Stimulated activated CD4-positive, alpha-beta T cell treated with anti-CD3 and anti-CD28 coated beads, Interleukin-15, amount 100 ng/mL, for 48 hours (primary cell): ENCODE results near the gene RTN4R.
"Not testable (repeated sequence)": the region's sequence is repeated elsewhere in the genome, so short reads cannot be mapped to it uniquely, and the experiment has no call there.

Experiments used
- DNase-seq, 2 donors: peaks; one replicate each; pipeline ENCODE4 v3.0.0-alpha.2; 2020; ENCODE audit warnings: low read depth in 2 of 2

Gene RTN4R

GRCh38 chr22:20305894-20306645, 38.0 kb upstream of the RTN4R start:
- DNase-seq = no peak

DNA sequence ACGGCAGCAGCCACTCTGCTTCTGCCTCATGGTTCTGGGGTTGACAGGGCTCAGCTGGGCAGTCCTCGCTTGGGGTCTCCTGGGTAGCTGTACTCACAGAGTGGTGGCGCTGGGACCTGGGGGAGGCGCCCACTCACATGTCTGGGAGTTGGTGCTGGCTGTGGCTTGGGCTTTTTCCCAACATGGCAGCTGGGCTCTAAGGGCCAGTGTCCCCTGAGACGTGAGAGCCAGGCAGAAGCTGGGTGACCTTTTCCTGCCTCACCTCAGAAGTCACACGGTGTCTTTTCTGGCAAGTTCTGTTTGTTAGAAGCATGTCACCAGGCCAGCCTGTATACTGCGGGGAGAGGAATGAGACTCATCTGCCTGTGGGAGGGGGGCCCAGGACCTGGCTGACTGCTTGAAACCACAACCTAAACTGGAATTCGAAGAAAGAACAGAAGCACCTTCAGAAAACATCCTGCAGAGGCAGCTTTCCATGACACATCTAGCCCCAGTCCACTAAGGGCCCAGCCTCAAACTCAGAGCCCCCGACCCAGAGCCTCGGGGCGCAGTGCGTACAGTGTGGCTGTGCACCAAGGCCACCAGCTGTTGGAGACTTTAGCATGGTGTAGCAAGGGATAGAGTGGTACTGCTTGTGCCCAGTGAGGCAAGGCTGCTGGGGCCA, 37.2 kb upstream of the RTN4R start:
- DNase-seq = not testable (repeated sequence)

DNA sequence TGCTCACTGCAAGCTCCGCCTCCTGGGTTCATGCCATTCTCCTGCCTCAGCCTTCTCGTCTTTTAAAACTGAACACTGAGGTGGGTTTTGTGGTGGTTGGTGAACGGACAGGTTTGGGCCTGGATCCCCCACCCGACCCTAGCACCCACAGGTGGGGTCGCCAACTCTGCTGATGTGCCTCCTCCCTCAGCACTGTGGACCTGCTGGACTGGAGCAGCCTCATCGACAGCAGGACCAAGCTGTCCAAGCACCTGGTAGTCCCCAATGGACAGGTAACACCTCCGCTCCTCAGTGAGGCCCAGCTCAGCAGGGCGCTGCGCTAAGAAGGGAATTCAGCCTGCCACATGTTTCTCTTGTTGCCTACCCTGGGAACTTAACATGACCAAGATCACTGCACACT, 36.5 kb upstream of the RTN4R start:
- DNase-seq = no peak

DNA sequence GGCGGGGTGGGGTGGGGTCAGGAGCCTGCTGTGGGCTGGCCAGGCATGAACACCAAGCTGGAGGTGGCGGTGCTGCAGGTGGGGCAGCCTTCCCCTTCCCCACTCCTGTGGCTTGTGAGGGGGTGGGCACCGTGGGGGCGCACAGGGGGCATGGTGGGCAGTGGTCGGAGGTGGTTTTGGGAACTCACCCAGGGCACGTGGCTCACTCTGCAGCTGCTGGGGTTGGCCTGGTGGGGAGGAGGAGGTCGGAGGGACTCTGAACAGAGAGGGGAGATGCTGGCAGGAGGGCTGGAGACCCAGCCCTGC, 35.1 kb upstream of the RTN4R start:
- DNase-seq = not testable (repeated sequence)

- no peak for DNase-seq
These were observed 34.5 kb upstream of the RTN4R start for GRCh38 chr22:20302438-20303228.

GRCh38 chr22:20299746-20300136, 31.6 kb upstream of the RTN4R start:
- no peak for DNase-seq

DNA sequence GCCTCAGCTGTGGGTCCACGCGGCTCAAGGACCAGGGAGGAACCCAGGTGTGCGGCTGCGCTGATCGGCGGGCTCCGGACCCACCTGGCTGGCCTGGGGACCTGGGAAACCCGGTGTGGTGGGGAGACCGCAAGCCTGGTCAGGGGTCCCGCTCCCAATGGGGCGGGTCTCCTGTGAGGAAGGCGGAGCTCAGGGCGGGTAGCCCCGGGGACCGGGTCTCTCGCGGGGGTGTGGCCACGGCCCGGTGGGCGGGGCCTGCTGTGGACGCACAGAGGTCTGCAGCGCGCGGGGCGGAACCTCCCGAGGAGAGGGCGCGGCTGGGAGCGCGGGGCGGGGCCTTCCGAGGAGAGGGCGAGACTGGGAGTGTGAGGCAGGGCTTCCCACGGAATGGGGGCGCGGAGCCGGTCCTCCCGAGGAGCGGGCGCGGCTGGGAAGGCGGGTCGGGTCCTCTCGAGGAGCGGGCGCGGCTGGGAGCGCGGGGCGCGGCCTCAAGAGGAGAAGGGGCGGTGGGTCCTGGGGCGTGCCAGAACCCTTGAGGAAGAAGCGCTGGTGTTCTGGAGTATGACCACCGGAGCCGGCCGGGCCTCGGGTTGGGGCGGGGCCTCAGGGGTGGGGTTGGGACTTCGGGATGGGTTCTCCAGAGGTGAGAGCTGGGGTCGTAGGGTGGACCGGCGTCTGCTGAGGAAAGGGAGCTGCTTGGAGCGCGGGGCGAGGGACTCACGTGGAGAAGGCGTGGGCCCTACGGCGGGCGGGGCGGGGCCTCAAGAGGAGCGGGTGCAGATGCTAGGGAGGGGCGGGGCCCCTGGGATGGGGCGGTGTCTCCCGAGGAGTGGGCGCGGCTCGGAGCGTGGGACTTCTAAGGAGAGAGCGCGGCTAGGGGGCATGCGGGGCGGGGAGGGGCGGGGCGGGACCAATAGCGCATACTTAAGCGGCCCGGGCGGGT, 31.0 kb upstream of the RTN4R start:
- peak; percentile 82 to 88 for DNase-seq

GRCh38 chr22:20298110-20298802, 30.1 kb upstream of the RTN4R start:
- DNase-seq = no peak

- no peak for DNase-seq
These were observed 29.4 kb upstream of the RTN4R start for GRCh38 chr22:20297414-20298109.

DNA sequence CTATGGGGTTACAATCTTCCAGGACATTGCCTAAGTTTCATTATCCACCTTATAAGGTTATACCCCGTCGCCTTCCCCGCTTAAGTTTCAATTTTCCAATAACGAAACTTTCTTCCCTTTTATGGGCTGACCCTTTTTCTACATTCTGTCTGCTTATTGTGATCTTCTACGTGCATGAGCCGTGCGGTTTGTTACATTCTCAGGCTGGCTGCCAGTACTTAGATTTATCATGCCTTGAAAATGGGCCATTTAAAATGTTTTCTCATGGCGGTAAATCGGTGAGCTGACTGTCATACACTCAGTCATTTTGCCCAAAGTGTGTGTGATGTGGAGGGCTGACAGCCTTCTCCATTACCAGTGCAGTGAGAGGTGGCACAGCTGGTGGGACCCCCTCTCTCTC, 28.5 kb upstream of the RTN4R start:
- no peak for DNase-seq

DNA sequence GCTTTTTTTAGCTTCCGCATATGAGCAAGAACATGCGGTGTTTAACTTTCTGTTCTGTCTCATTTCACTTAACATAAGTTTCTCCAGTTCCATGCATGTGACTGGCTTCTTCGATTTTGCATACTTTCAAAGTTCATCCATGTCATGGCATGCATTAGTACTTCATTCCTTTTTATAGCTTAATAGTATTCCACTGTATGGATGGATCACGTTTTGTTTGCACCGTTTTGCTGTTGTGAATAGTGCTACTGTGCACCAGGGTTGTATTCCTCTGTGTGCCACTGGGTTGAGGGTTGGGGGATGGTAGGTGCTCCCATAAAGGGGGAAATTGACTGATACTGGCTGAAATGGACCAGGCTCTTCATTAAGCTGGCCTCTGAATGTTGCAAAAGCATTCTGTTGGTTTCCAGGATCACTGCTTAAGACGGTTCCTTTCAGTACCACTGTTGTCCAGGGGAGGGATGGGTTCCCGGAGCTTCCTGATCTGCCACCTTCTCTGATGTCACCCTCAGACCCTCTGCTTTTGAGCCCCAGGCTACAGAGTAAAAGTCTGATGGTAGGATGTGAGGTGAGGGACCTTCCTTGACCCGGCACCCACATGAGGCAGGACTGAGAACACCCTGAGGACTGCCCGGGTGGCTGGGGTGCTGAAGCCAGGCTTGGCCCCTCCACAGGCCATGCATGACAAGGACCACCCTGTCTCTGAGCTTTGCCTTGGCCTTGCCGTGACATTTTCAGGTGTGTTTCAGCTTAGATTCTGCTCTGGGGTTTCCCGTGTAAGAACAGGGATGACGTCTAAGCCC, 27.3 kb upstream of the RTN4R start:
- no peak for DNase-seq

GRCh38 chr22:20292673-20293232, 24.6 kb upstream of the RTN4R start:
- DNase-seq = no peak

DNA sequence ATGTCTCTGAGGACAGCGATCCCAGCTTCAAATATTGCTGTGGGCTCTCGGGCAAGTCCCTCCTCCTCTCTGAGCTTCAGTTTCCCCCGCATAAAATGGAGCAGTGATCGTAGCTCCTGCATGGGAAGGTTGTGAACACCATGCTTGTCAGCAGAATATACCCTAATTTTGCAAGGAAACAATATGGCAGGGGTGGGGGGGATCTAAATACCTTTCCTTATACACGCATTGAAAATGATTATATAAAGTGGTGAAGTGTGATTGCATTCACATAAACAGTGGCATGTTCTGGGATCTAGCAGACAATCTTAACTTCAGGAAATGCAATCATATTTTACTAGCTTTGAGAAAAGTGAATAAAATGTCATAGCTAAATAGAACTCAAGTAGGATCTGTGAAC, 24.0 kb upstream of the RTN4R start:
- no peak for DNase-seq

GRCh38 chr22:20291604-20292063, 23.5 kb upstream of the RTN4R start:
- DNase-seq = no peak

DNA sequence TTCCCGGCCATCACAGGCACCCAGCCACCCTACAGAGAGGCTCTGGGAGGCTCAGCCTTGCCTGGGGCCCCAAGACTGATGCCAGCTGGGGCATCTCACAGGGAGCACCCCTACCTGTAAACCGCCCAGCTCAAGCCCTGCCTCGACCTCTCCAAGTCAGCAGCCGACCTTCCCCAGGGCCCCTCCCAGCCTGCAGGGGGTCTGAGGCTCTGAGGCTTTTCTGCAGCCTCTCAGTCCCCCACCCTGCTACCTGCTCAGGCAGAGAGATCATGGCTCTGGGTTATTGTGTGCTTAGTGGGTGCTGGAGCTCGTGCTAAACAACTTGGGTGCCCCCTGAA, 23.1 kb upstream of the RTN4R start:
- DNase-seq = no peak

GRCh38 chr22:20290578-20291248, 22.6 kb upstream of the RTN4R start:
- no peak for DNase-seq

DNA sequence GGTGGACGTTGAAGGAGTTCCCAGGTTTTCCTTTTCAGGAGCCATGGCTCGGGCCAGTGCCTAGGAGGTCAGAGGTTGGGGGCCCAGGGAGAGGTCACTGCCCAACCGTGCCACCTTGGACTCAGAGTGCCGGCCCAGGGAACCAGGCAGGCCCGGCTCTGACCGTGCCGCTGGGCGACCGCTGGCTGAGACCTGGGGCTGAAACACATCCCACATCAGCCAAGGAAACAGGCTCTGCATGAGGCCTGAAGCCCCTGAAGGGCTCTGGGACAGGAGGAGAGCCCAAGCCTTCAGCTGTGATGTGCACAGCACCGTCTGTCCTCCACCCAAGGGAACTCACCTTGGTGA, 21.9 kb upstream of the RTN4R start:
- DNase-seq = no peak

GRCh38 chr22:20289182-20290044, 21.3 kb upstream of the RTN4R start:
- DNase-seq = not testable (repeated sequence)
